NCI-H82 treated with DMSO at 0.1 percent for 48 hours (cell line): ENCODE results near the gene EPAS1.
A peak's percentile ranks its signal among the peaks of the same experiment; 100 is the strongest.

ENCODE experiments used
- DNase-seq: peaks from one replicate; lab custom pipeline; 2025; ENCODE audit not compliant: unreplicated experiment; lab: John Stamatoyannopoulos, UW

Gene EPAS1

GRCh38 chr2:46362667-46363012 is 65.4 kb downstream of the EPAS1 start:
- no peak for DNase-seq

GRCh38 chr2:46363535-46364170 is 66.4 kb downstream of the EPAS1 start:
- DNase-seq, result peak; percentile 76

GRCh38 chr2:46364797-46365457 is 67.7 kb downstream of the EPAS1 start:
- peak; percentile 79 for DNase-seq

- DNase-seq, result peak; percentile 57
These were observed 68.9 kb downstream of the EPAS1 start for GRCh38 chr2:46365913-46366667.

GRCh38 chr2:46366668-46367052 is 69.5 kb downstream of the EPAS1 start:
- DNase-seq, result no peak

GRCh38 chr2:46367286-46367685 is 70.1 kb downstream of the EPAS1 start:
- no peak for DNase-seq

GRCh38 chr2:46368401-46368800 is 71.2 kb downstream of the EPAS1 start:
- DNase-seq, result no peak

- DNase-seq, result no peak
These were observed 72.6 kb downstream of the EPAS1 start for GRCh38 chr2:46369783-46370182.

- DNase-seq, result no peak
These were observed 74.6 kb downstream of the EPAS1 start for GRCh38 chr2:46371854-46372253.

GRCh38 chr2:46372475-46372874 is 75.3 kb downstream of the EPAS1 start:
- no peak for DNase-seq

GRCh38 chr2:46373238-46373637 is 76.0 kb downstream of the EPAS1 start:
- no peak for DNase-seq

- no peak for DNase-seq
These were observed 78.4 kb downstream of the EPAS1 start for GRCh38 chr2:46375566-46376125.

GRCh38 chr2:46376586-46376985 is 79.4 kb downstream of the EPAS1 start:
- DNase-seq, result no peak

- DNase-seq, result peak; percentile 95
These were observed 79.9 kb downstream of the EPAS1 start for GRCh38 chr2:46377101-46377581.

- no peak for DNase-seq
These were observed 80.7 kb downstream of the EPAS1 start for GRCh38 chr2:46377666-46378560.

- DNase-seq, result no peak
These were observed 81.4 kb downstream of the EPAS1 start for GRCh38 chr2:46378616-46379015.

GRCh38 chr2:46379213-46380037 is 82.2 kb downstream of the EPAS1 start:
- peak; percentile 96 for DNase-seq

GRCh38 chr2:46380038-46380940 is 83.1 kb downstream of the EPAS1 start:
- no peak for DNase-seq
